GM21423 (cell line): ENCODE measurements around the gene CRKL.
A peak's percentile ranks its signal among the peaks of the same experiment; 100 is the strongest.

Source experiments
- ATAC-seq: cut with Tn5 transposase; IDR thresholded peaks from one replicate; pipeline ENCODE4 v1.9.1; 2021; ENCODE audit warnings: mild to moderate bottlenecking, moderate library complexity; ENCODE audit not compliant: unreplicated experiment

The CRKL gene

GRCh38 chr22:20980523-20980922, 63.3 kb downstream of the CRKL start:
- ATAC-seq, result no peak

- no peak for ATAC-seq
These were observed 63.9 kb downstream of the CRKL start for GRCh38 chr22:20980938-20981722.

GRCh38 chr22:20981787-20982562, 64.8 kb downstream of the CRKL start, which contains the start of gene LZTR1:
Gene LZTR1 (plus strand): TSS chr22:20982297. CDS start chr22:20982372, 75 bp downstream.
- ATAC-seq, result peak; percentile 67

GRCh38 chr22:20982563-20982882, 65.3 kb downstream of the CRKL start:
- ATAC-seq, result peak; percentile 6

DNA sequence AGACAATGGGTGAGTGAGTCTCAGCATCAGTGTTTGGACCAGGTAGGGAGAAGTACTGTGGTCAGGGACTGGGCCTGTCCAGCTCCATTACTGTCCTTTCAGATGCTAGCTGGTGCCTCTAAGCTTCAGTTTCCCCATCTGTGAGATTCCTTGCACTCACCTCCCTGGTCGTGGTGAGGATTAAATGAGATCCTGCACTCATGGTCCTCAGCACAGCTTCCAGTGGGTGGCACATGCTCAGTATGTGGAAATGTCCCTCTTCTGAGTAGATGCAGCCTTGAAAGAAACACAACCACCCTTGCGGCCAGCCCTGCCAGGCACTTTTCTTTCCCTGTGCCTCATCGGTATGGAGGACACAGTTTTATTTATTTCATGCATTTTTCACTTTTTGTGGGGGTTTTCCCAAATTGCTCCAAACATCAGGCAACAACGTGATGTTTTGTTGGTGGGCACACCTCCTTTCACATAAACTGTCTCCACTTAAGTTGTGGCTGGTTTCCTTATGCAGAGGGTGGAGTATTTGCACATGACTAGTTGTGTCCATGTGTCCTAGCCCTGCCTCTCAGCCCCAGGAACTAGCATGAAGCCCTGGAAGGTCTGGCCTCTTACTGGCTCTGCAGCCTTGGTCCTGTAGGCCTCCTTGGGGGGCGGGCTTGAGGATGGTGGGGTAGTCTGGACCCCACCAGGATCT, 66.0 kb downstream of the CRKL start:
- ATAC-seq, result no peak

- ATAC-seq, result no peak
These were observed 68.5 kb downstream of the CRKL start for GRCh38 chr22:20985720-20986119.

DNA sequence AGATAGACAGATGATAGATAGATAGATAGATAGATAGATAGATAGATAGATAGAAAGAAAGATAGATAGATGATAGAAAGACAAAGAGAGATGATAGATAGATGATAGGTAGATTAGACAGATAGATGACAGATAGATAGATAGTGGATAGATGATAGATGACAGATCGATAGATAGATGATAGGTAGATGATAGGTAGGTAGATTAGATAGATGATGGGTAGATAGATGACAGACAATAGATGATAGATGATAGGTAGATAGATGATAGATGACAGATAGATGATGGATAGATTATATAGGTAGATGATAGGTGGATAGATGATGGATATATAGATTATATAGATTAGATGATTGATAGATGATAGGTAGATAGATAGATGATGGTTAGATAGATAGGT, 69.2 kb downstream of the CRKL start:
- no peak for ATAC-seq

DNA sequence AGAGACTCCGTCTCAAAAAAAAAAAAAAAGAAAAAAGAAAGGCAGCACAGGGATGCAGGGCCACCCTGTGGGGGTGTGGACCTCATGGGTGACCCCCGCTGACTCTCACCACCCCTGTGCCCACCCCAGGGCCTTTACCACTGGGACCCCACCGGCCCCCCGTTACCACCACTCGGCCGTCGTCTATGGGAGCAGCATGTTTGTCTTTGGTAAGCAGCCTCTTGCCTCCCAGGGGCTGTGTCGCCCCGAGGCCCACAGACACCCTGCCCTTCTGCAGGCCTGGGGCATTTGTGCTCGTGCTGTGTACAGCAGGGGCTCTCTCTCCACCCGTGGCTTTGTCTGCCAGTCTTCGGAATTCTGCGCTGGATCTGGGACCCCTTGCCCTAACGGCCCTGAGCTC, 70.2 kb downstream of the CRKL start:
- no peak for ATAC-seq

- no peak for ATAC-seq
These were observed 71.5 kb downstream of the CRKL start for GRCh38 chr22:20988573-20989322.

GRCh38 chr22:20989323-20990138, 72.3 kb downstream of the CRKL start:
- no peak for ATAC-seq

DNA sequence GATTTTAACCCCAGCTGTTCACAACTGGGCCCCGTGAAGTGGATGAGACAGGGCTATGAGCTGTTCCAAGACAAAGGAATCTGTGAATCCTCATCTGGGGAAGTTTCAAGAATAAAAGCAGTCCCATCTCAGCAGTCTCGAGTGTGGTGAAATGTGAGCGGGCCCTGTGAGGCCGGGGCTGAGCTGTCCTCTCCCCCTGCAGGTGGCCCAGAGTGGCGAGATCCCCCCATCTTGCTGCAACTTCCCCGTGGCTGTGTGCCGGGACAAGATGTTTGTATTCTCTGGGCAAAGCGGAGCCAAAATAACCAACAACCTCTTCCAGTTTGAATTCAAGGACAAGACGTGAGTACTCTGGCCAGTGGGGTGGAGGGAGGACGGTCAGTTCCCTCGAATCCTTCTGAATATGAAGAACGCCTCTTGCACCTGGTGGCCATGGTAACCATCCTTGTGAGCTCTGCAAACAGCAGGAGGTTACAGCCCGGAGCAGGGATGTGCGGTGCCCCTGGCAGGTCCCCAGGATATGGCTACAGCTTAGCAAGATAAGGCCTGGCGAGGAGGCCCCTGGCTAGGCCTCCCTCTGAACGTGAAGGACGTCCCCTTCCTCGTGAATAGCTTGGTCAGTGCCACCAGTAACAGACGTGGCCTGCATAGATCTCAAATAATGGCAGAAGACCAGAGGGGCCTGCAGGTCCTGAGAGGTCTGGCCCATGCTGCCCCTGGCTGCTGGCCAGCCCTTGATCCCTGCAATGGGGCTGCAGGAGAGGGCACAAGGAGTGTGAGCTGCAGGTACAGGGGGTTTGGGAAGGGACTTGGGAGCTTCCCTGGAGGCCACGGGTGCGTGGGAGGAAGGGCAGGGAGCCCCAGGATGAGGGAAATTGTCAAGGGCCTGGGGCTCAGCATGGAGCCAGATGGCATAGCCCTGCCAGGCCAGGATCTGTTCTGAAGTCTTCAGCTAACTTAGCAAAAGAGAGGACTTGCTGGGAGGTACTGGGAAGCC, 73.3 kb downstream of the CRKL start:
- ATAC-seq, result no peak

- ATAC-seq, result no peak
These were observed 74.2 kb downstream of the CRKL start for GRCh38 chr22:20991252-20992055.

- ATAC-seq, result no peak
These were observed 74.8 kb downstream of the CRKL start for GRCh38 chr22:20992056-20992442.

- no peak for ATAC-seq
These were observed 75.5 kb downstream of the CRKL start for GRCh38 chr22:20992456-20993303.

DNA sequence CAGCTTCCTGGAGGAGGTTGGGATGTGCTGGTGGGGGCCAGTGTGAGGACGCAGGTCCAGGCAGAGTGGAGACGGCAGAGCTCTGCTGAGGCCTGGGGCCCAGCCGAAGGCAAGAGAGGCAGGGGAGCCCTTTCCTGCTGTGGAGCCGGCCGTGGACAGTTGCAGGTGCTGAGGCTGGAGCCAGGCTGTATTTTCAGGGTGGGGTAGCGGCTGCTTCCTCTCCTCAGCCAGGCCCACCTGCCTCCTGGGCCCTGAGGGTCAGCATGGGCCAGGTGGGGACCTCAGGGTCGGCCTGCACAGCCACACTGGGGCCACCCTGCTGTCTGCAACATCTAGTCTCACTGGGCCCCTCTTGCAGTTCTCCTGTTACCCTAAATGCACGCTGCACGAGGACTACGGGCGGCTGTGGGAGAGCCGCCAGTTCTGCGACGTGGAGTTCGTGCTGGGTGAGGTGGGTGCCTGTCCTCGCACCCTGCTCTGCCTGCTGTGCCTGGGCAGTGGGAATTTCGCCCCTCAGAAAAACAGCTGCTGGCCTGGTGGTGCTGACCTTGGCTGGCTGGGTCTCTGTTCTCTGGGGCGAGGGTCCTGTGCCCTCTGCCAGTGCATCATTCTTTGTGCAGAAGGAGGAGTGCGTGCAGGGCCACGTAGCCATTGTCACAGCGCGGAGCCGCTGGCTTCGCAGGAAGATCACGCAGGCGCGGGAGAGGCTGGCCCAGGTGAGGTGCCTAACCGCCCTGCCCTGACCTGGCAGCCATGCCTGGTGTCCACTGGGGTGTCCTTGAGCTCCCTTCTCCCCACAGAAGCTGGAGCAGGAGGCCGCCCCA, 76.3 kb downstream of the CRKL start:
- ATAC-seq, result no peak

- no peak for ATAC-seq
These were observed 77.1 kb downstream of the CRKL start for GRCh38 chr22:20994128-20994901.
